ENCODE results near the gene STN1. TPM values are rescaled to one million over a fixed set of nuclear protein-coding genes. Genes with fewer than 3 reads are reported as not detected.

STN1 gene
- total RNA-seq, 2 donors from 2014 or later = 13.5 to 19.9 TPM

- H3K9me3 ChIP-seq (ENCODE audit: control insufficient read depth, low read length) = no peaks in the 10 kb centered on the region
- peaks cover 15% of the 10 kb centered on the region for H3K4me1 ChIP-seq (ENCODE audit: control insufficient read depth, insufficient read depth, low read length)
- TF ChIP-seq, protein P1, sequence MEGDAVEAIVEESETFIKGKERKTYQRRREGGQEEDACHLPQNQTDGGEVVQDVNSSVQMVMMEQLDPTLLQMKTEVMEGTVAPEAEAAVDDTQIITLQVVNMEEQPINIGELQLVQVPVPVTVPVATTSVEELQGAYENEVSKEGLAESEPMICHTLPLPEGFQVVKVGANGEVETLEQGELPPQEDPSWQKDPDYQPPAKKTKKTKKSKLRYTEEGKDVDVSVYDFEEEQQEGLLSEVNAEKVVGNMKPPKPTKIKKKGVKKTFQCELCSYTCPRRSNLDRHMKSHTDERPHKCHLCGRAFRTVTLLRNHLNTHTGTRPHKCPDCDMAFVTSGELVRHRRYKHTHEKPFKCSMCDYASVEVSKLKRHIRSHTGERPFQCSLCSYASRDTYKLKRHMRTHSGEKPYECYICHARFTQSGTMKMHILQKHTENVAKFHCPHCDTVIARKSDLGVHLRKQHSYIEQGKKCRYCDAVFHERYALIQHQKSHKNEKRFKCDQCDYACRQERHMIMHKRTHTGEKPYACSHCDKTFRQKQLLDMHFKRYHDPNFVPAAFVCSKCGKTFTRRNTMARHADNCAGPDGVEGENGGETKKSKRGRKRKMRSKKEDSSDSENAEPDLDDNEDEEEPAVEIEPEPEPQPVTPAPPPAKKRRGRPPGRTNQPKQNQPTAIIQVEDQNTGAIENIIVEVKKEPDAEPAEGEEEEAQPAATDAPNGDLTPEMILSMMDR (conservative IDR thresholded peaks at IDR 0.05) = no peak
- H3K4me3 ChIP-seq (ENCODE audit: low read length) = no peak overlapping the region
- H3K27ac Mint-ChIP-seq = no peak overlapping the region
- DNase-seq = no peak
- peaks cover 37% of the 10 kb centered on the region for H3K4me1 Mint-ChIP-seq
- H3K27me3 Mint-ChIP-seq (ENCODE audit: insufficient read depth) = no peaks in the 10 kb centered on the region
- no peaks in the 10 kb centered on the region for H3K27me3 ChIP-seq (ENCODE audit: control insufficient read depth, insufficient read depth, low read length, poor library complexity, severe bottlenecking)
- H3K36me3 ChIP-seq (ENCODE audit: control insufficient read depth, insufficient read depth, low read length) = peaks cover under 1% of the 10 kb centered on the region
- H3K36me3 Mint-ChIP-seq (ENCODE audit: low read depth) = peaks cover 5% of the 10 kb centered on the region
- no peak overlapping the region for H3K9ac ChIP-seq (ENCODE audit: extremely low read depth, low read length, poor library complexity, severe bottlenecking)
- no peak overlapping the region for H3K27ac ChIP-seq (ENCODE audit: low read depth, low read length)
- WGBS, 2 experiments (ENCODE audit: insufficient coverage in 1 of 2, insufficient read length in 1 of 2) = 86 to 100% methylated on average over 1 to 2 of the region's 2 CpGs
- no peak overlapping the region for H3K4me3 Mint-ChIP-seq
- H3K9me3 Mint-ChIP-seq = no peaks in the 10 kb centered on the region
These were observed 24.2 kb downstream of the STN1 start for GRCh38 chr10:103893817-103894216.

- H3K27ac ChIP-seq (ENCODE audit: low read depth, low read length) = no peak overlapping the region
- Mint-ChIP-seq H3K27ac (no peak overlapping the region), H3K27me3 (ENCODE audit: insufficient read depth) (no peaks in the 10 kb centered on the region), H3K4me3 (no peak overlapping the region), H3K36me3 (ENCODE audit: low read depth) (peaks cover 5% of the 10 kb centered on the region), H3K4me1 (peaks cover 37% of the 10 kb centered on the region), H3K9me3 (no peaks in the 10 kb centered on the region)
- TF ChIP-seq, protein P1 (conservative IDR thresholded peaks at IDR 0.05) = no peak
- 100% methylated on average over 2 to 3 of the region's 3 CpGs for WGBS, 2 experiments (ENCODE audit: insufficient coverage in 1 of 2, insufficient read length in 1 of 2)
- DNase-seq = no peak
- H3K9ac ChIP-seq (ENCODE audit: extremely low read depth, low read length, poor library complexity, severe bottlenecking) = no peak overlapping the region
- peaks cover 15% of the 10 kb centered on the region for H3K4me1 ChIP-seq (ENCODE audit: control insufficient read depth, insufficient read depth, low read length)
- H3K27me3 ChIP-seq (ENCODE audit: control insufficient read depth, insufficient read depth, low read length, poor library complexity, severe bottlenecking) = no peaks in the 10 kb centered on the region
- H3K9me3 ChIP-seq (ENCODE audit: control insufficient read depth, low read length) = no peaks in the 10 kb centered on the region
- H3K4me3 ChIP-seq (ENCODE audit: low read length) = no peak overlapping the region
- no peaks in the 10 kb centered on the region for H3K36me3 ChIP-seq (ENCODE audit: control insufficient read depth, insufficient read depth, low read length)
These were observed 25.8 kb downstream of the STN1 start for GRCh38 chr10:103892181-103892580.

GRCh38 chr10:103890688-103891087, 27.3 kb downstream of the STN1 start:
- TF ChIP-seq, protein P1 (conservative IDR thresholded peaks at IDR 0.05) = no peak
- Histone ChIP-seq H3K36me3 (ENCODE audit: control insufficient read depth, insufficient read depth, low read length) (no peaks in the 10 kb centered on the region), H3K4me3 (ENCODE audit: low read length) (no peak overlapping the region), H3K9me3 (ENCODE audit: control insufficient read depth, low read length) (no peaks in the 10 kb centered on the region), H3K27ac (ENCODE audit: low read depth, low read length) (no peak overlapping the region), H3K4me1 (ENCODE audit: control insufficient read depth, insufficient read depth, low read length) (peaks cover 10% of the 10 kb centered on the region), H3K9ac (ENCODE audit: extremely low read depth, low read length, poor library complexity, severe bottlenecking) (no peak overlapping the region), H3K27me3 (ENCODE audit: control insufficient read depth, insufficient read depth, low read length, poor library complexity, severe bottlenecking) (no peaks in the 10 kb centered on the region)
- no peak for DNase-seq
- Mint-ChIP-seq H3K27ac (peak overlapping the region; percentile 49), H3K4me3 (no peak overlapping the region), H3K9me3 (no peaks in the 10 kb centered on the region), H3K4me1 (peaks cover 30% of the 10 kb centered on the region), H3K27me3 (ENCODE audit: insufficient read depth) (no peaks in the 10 kb centered on the region), H3K36me3 (ENCODE audit: low read depth) (peaks cover 5% of the 10 kb centered on the region)
- WGBS, 2 experiments (ENCODE audit: insufficient coverage in 1 of 2, insufficient read length in 1 of 2) = 95 to 100% methylated on average over 2 of the region's 2 CpGs
